Duodenal mucosa (tissue), 2 donors: ENCODE results near the gene COL27A1.

Source experiments
- H3K27ac ChIP-seq: one replicate; pipeline ENCODE4 v1.7.0; 2013; ENCODE audit warnings: low read depth, low read length
- H3K27me3 ChIP-seq, 2 donors: one replicate each; pipeline ENCODE4 v1.7.0; 2013; ENCODE audit warnings: low read length in 2 of 2, control low read depth in 1 of 2; ENCODE audit not compliant: insufficient read depth in 2 of 2, control insufficient read depth in 1 of 2
- H3K36me3 ChIP-seq, 2 donors: one replicate each; pipeline ENCODE4 v1.7.0; 2013; ENCODE audit warnings: low read length in 2 of 2, control low read depth in 1 of 2; ENCODE audit not compliant: insufficient read depth in 2 of 2, control insufficient read depth in 1 of 2
- H3K4me1 ChIP-seq, 2 donors: one replicate each; pipeline ENCODE4 v1.7.0; 2013; ENCODE audit warnings: low read length in 2 of 2, control low read depth in 1 of 2; ENCODE audit not compliant: insufficient read depth in 2 of 2, control insufficient read depth in 1 of 2
- H3K4me3 ChIP-seq, 2 donors: one replicate each; pipeline ENCODE4 v1.7.0; 2013; ENCODE audit warnings: low read length in 2 of 2, low read depth in 1 of 2
- H3K9ac ChIP-seq, 2 donors: one replicate each; pipeline ENCODE4 v1.7.0; 2013; ENCODE audit warnings: low read length in 2 of 2, low read depth in 1 of 2
- H3K9me3 ChIP-seq, 2 donors: one replicate each; pipeline ENCODE4 v1.7.0; 2013; ENCODE audit warnings: low read length in 2 of 2, control low read depth in 1 of 2; ENCODE audit not compliant: control insufficient read depth in 1 of 2

COL27A1 gene

DNA sequence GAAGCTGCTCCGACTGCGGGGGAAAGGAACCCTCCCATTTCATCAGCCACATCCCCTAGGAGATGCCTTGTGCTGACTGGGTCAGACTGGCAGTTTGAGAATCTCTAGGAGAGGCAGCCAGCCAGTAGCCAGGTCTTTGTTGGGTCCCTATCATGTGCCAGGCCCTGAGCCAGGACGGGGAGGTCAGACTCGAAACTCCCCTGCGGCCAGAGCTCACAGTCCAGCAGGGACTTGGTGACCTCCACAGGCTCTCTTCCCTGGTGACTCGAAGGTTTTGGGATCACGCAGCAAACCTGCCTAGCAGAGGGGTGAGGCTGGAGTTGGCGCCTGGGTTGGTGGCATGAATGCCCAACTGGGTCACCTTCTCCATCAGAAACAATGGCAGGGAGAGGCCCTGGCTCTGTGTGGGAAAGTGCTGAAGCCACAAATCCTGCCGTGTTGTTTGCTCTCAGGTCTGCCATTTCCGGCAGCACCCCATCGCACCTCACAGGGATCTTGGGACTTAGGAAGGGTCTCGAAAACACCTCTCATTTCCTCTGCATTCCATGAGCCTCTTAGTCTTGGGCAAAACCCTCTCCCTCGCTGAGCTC lies 153.1 kb downstream of the COL27A1 start:
- no peaks in the 10 kb centered on the region for H3K27me3 ChIP-seq
- H3K36me3 ChIP-seq, result peaks cover 0 to 5% of the 10 kb centered on the region in 2 donors
- peaks cover 0 to 5% of the 10 kb centered on the region in 2 donors for H3K4me1 ChIP-seq
- no peak overlapping the region for H3K27ac ChIP-seq
- H3K9ac ChIP-seq, result no peak overlapping the region
- no peak overlapping the region for H3K4me3 ChIP-seq
- no peaks in the 10 kb centered on the region for H3K9me3 ChIP-seq

GRCh38 chr9:114309096-114309495 lies 153.8 kb downstream of the COL27A1 start:
- H3K9ac ChIP-seq, result no peak overlapping the region
- H3K27ac ChIP-seq, result no peak overlapping the region
- H3K4me3 ChIP-seq, result no peak overlapping the region
- H3K9me3 ChIP-seq, result no peaks in the 10 kb centered on the region
- H3K36me3 ChIP-seq, result peaks cover 0 to 5% of the 10 kb centered on the region in 2 donors
- no peaks in the 10 kb centered on the region for H3K27me3 ChIP-seq
- peaks cover 0 to 5% of the 10 kb centered on the region in 2 donors for H3K4me1 ChIP-seq

DNA sequence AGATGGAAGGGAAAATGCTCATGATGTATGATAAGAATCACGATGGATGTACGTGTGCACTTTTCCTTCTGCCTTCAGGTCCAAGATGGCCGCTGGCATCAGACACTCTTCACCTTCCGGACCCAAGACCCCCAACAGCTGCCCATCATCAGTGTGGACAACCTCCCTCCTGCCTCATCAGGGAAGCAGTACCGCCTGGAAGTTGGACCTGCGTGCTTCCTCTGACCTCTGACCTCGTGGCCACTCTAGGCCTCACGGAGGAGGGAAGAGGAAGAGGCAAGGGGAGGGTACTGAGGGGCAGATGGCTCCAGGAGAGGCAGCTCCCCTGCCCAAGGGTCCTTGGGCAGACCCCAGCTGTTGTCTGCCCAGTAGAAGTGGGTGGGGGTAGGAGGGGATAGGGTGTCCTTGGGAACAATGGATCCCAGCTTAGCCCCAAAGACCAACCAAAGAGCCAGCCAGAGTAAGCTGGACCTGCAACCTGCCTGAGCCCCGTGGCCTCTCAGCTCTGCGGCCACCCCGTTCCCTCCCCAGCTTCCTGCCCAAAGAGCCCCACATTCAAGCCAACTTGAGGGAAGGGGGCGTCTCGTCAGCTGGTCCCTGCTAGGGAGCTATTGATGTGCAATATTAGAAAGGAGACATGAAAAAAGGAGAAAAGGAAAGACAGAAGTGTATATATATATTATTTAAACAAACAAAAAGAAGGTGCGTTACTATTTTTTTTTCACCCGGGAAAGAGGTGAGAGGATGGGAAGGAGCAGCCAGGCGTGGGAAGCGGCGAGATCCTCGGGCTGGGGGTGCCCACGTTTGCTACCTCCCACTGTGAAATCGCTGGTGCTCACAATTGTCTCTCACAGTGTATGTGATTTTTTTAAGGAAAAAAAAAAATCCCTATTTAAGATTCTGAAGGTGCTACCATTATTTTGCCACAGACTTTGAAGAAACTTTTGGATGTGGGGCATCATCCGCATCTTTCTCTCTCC lies 155.4 kb downstream of the COL27A1 start:
- Histone ChIP-seq H3K9ac (no peak overlapping the region), H3K36me3 (peaks cover 0 to 5% of the 10 kb centered on the region in 2 donors), H3K4me3 (no peak overlapping the region), H3K27ac (no peak overlapping the region), H3K4me1 (peaks cover 0 to under 1% of the 10 kb centered on the region in 2 donors), H3K9me3 (no peaks in the 10 kb centered on the region), H3K27me3 (no peaks in the 10 kb centered on the region)

DNA sequence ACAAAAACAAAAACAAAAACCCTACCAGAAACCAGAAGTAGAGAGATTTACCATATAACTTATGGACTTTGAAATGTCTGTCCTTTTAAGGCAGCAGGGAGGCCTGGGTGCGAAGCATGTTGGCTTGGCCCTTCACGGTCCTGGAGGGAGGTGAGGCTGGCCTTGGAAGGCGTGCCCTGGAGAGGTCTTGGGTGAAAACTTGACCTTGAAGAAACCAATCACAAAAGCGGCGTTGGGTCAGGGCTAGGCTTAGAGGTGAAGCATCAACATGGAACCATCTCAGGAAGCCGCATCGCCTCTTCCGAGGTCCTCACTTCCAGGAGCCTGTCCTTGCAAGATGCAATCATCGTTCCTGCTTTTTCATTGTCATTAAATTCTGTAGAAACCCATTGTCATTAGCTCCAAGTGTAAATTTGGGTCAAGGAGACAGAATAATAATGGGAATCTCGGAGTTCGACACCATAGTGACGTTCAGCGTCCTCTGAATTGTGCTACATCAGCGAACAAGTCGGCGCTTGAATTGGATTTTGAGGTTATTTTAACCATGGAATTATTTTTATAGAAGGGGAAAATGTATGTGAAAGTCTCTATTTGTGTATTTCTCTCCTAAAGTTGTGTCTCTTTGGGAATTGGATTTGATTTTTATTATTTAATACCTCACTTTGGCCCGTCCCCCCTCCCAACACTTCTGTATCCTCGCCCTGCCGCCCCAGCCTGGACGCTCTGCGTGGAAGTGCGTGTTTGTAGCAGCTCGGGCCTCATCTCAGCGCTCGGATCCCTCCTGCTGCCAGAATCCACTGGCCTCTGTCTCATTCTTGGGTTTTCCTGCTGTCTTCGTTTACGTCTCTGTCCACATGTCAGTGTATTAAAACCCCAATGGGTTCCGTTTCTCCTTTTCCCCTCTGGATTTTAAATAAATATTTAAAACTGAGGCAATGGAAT lies 156.5 kb downstream of the COL27A1 start:
- no peaks in the 10 kb centered on the region for H3K4me1 ChIP-seq
- no peaks in the 10 kb centered on the region for H3K27me3 ChIP-seq
- H3K4me3 ChIP-seq, result no peak overlapping the region
- no peak overlapping the region for H3K9ac ChIP-seq
- no peak overlapping the region for H3K27ac ChIP-seq
- no peaks in the 10 kb centered on the region for H3K9me3 ChIP-seq
- H3K36me3 ChIP-seq, result peaks cover 0 to 5% of the 10 kb centered on the region in 2 donors

- Histone ChIP-seq H3K9me3 (no peaks in the 10 kb centered on the region), H3K4me3 (no peak overlapping the region), H3K36me3 (peaks cover 0 to 5% of the 10 kb centered on the region in 2 donors), H3K27me3 (no peaks in the 10 kb centered on the region), H3K9ac (no peak overlapping the region), H3K27ac (no peak overlapping the region), H3K4me1 (no peaks in the 10 kb centered on the region)
These were observed 157.2 kb downstream of the COL27A1 start for GRCh38 chr9:114312513-114312875.

DNA sequence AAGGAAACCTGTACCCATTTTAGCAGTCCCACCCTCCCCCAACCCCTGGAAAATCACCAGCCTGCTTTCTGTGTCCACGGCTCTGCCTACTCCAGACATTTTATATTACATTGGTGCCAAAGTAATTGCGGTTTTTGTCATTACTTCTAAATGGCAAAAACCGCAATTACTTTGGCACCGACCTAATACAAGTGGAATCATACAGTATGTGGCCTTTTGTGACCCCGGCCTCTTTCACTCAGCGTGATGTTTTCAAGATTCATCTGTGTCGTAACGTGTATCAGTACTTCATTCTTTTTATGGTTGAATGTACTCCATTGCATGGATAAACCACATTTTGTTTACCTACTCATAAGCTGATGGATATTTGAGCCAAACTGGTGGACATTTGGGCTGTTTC lies 157.8 kb downstream of the COL27A1 start:
- no peaks in the 10 kb centered on the region for H3K27me3 ChIP-seq
- no peaks in the 10 kb centered on the region for H3K9me3 ChIP-seq
- peaks cover 0 to under 1% of the 10 kb centered on the region in 2 donors for H3K36me3 ChIP-seq
- H3K27ac ChIP-seq, result no peak overlapping the region
- H3K4me3 ChIP-seq, result no peak overlapping the region
- H3K4me1 ChIP-seq, result no peaks in the 10 kb centered on the region
- no peak overlapping the region for H3K9ac ChIP-seq

DNA sequence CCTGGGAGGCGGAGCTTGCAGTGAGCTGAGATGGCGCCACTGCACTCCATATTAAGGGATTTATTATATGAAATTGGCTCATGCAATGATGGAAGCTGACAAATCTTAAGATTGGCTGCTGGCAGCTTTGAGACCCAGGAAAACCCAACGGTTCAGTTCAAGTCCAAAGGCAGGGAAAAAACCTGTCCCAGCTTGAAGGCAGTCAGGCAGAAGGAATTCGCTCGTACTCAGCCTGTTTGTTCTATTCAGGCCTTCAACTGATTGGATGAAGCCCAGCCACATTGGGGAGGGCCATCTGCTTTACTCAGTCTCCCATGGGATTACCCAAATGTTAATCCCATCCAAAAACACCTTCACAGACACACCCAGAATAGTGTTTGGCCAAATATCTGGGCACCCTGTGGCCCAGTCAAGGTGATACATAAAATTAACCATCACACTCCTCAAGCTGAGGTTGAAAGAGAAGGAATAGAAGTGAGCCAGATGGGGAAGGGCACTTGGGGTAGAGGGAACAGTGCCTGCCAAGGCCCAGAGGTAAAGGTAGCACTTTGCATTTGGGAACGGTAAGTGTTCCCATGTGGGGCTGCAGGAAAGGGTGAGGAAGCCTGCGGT lies 159.0 kb downstream of the COL27A1 start:
- no peak overlapping the region for H3K9ac ChIP-seq
- H3K4me3 ChIP-seq, result no peak overlapping the region
- no peaks in the 10 kb centered on the region for H3K9me3 ChIP-seq
- no peak overlapping the region for H3K27ac ChIP-seq
- H3K27me3 ChIP-seq, result no peaks in the 10 kb centered on the region
- H3K36me3 ChIP-seq, result no peaks in the 10 kb centered on the region
- no peaks in the 10 kb centered on the region for H3K4me1 ChIP-seq

DNA sequence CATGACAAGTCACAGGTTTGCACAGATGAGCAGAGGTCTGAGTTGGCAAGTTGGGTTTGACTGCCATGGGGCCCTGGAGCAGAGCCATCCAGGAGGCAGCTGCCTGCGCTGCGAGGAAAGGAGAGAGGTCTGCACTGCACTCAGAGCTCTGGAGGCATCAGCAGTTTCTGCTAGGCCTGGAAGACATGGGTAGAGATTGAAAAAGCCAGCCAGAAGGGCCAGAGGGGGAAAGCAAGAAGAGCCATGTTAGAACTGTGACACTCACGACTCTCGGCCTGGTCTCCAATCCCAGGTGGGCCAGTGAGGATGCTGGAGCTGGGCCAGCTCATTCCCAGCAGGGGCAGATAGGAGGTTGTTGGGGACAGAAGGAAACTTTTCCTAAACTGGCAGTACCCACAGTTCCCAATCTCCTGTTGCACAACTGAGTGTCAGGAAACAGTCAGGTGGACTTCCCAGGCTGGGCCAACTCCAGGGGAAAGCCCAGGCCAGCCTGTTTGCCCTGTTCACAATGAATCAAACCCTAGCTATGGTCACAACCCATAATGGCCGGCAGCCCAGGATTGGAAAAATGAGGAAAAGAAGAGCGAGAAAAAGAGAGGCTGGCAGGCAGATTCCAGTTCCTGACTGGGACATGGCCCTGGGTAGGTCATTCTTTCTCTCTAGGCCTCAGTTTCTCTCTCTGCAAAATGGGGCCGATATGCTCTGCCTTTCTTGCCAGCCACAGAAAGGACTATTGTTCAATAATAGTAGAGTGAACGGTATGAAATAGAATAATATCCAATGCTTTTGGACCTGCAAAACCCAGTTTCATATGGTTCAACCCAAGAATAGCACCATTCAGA lies 159.8 kb downstream of the COL27A1 start:
- Histone ChIP-seq H3K9me3 (no peaks in the 10 kb centered on the region), H3K27me3 (no peaks in the 10 kb centered on the region), H3K9ac (no peak overlapping the region), H3K4me1 (no peaks in the 10 kb centered on the region), H3K4me3 (no peak overlapping the region), H3K27ac (no peak overlapping the region), H3K36me3 (no peaks in the 10 kb centered on the region)

GRCh38 chr9:114315723-114316363 lies 160.5 kb downstream of the COL27A1 start:
- Histone ChIP-seq H3K9ac (no peak overlapping the region), H3K4me1 (no peaks in the 10 kb centered on the region), H3K27me3 (no peaks in the 10 kb centered on the region), H3K4me3 (no peak overlapping the region), H3K36me3 (no peaks in the 10 kb centered on the region), H3K9me3 (no peaks in the 10 kb centered on the region), H3K27ac (no peak overlapping the region)
